Medulla oblongata (tissue), 1 donor: ENCODE measurements around the gene CACNA1C.

Experiments
- DNase-seq: peaks from one replicate; pipeline ENCODE4 v3.0.0-alpha.2; 2015; ENCODE audit errors: extremely low spot score

CACNA1C gene

DNA sequence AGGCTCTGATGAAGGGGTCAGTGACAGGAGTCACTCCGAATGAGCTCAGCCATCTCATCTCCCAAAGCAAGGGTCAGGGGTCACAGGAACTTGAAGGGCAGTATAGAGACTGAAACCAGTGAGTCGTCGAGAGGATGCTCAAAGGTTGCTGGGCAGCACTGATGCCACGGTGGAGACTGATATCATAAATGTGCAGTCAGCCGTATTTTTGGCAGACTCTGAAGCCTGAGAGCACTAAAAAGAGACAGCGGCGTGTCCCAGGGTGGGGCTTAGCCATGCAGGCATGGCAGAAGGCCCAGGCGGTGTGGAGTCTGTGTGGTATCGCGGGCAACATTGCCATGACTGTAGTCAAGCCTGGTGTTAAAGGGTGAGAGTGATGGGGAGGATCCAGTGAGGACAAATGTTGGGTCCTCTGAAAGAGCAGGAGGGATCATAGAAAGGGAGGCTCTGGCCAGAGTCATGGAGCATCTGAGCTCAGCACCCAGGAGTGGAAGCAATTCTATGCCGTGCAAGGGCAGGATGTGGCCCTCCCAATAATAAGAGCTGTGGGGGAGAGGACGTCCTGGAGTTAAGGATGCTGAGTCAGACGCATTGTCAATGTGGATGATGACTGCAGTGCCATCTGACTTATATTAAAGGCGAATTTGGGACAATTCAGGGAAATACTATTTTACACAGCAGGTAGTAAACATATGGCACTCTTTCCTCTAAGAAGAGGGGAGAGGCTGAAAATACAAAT lies 500.8 kb downstream of the CACNA1C start:
- DNase-seq: no peak

DNA sequence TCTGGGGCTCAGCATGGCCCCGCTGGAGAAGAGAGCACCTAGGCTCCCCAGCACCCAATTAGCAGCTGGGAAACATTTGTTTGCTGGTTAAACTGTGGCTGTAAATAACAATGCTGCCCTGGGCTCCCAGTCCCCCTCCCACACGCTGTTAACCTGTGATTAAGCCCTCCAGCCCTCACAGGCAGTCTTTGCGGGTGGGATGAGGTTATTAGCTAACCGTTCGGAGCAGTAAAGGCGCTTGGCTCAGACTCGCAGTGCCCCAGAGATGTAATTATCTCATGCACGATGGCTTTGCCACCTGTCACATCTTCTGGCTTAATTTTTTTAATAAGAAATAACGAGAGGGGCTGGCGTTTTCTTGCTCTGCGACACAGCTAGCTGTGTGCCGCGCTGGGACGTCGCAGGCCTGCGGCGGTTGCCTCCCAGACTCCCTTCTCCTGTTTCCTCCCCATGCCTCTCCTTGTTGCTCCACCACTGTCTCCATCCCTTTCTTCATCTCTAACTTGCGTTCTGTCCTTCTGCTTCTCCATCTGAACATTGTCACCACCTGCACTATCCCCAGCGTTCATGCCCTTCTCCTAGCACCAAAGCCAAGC lies 502.8 kb downstream of the CACNA1C start:
- DNase-seq: no peak

DNA sequence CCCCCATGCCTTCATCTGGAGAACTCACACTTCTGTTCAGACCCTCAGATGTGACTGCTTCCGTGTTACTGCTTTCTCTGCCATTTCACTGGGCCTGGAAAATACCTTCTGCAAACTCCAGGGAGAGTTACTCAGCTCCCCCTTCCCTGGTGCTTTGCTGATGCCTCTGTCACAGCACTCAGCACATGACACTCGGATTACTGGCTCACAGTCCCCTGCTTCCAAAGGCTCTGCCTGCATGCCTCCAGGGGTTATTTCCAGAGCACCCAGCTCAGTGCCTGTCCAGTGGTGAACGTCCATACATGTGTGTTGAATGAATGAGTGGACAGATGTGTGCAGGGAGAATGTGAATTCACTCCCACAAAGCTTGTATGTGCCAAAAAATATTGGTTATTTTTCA lies 504.8 kb downstream of the CACNA1C start:
- DNase-seq: no peak

DNA sequence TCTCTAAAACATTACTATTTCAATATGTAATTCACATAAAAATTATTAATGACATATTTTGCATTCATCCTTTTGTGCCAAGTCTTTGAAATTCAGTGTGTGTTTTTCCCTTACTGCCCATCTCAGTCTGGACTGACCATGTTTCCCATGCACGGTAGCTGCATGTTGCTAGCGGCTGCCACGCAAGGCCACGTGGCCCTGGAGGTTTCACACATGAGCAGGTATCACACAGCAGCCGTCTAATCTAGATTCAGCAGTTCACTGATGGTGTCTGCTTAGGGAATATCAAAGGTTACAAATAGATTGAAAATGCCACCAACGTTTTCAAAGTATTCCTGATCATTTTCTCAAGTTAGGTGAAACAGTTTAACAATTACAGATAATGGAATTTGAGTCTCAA lies 507.1 kb downstream of the CACNA1C start:
- DNase-seq: no peak

DNA sequence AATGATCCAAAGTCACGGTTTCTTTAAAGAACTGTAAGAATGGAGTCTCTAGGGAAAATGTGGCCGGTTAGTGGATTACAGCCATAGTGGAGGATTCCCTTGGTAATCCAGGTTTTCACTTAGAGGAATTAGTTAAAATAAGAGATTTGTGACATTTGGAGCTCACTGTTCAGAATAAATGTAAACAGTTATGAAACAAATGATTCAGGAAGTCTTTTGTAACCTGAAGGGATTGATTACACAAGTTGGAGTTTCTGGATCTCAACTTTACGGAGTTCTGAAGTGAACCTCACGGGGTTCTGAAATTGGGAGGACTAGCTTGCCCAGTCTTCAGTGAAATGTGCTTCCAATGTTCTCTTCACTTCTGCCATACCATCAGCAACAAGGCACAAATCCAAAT lies 507.6 kb downstream of the CACNA1C start:
- DNase-seq: no peak

DNA sequence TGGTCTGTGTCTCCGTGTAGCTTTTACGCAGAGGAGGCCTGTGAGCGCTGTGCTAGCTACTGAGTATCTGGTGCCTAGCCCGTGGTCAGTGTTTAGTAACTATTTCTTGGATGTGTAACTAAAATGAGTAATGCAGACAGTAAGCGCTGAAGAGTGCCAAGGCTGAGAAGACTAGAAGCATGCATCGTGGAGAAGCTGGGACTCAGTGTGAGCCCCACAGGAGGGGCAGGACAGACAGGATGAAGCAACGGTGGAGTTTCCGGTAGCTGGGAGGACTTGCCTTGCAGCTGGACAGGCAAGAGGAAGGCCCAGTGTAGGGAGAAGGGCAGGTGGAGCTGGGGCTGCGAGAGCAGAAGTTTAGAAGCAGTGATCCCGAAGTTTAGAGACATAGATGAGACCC lies 508.6 kb downstream of the CACNA1C start:
- no peak for DNase-seq

DNA sequence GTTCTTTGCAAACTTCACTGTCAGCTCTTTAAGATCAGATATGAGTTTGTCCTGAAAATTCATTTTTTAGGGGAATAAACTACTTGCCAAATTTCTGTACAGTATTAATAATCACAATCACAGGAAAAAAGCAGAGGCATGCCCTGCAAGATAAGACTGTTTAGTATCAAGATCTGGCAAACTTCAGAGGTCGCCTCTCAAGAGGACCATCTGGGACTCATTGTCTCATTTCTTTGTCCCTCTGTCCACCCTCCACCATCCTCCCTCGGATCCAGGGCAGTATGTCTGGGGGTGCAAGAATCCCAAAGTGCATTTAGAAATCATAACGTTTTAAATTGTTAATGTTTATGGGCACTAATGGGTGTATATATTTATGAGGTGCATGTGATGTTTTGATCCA lies 509.6 kb downstream of the CACNA1C start:
- DNase-seq: no peak

DNA sequence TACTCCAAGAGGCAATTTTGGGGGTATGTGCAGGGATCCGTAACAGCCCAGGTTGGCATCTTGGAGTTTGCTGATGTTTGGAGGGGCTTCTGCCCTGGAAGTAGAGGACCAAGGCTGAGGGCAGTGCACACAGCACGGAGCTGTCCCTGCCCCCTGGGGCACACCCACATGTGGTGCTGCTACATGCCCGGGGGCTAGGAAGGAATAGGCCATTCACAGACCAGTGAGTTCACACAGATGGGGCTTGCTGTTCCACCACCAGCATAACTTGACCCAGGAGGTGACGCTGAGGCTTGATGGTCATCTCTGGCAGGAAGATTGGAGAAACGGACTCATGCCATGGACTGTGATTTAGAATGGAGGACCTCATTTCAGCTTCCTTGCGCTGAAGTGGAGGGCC lies 510.9 kb downstream of the CACNA1C start:
- no peak for DNase-seq

DNA sequence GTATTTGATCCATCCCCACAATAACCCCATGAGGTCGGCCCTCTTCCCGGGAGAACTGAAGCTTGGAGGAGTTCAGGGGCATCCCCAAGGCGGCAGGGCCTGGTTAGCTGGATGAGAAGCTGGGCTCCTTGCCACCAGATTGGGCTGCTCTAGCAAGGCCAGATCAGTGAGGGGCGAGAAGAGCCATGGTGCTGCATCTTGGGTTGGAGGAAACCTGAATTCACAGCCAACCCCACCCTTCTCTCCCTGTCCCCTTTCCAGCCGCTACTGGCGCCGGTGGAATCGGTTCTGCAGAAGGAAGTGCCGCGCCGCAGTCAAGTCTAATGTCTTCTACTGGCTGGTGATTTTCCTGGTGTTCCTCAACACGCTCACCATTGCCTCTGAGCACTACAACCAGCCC lies 513.4 kb downstream of the CACNA1C start:
- no peak for DNase-seq

DNA sequence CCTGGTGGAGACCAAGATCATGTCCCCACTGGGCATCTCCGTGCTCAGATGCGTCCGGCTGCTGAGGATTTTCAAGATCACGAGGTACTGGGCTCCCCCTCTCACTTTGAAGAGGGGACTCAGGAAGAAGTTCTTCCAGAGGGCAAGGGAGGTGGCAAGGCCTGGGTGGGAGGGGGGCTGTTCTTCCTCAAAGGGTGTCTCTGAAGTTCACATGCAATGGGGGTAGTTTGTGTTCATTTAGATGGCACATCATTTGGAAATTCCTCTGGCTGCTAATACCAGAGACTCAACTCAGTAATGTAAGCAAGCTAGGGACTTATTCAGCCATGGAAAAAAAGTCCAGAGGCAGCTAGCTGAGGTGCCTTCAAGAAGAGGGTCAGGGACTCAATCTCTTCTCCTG lies 514.9 kb downstream of the CACNA1C start:
- DNase-seq: no peak

DNA sequence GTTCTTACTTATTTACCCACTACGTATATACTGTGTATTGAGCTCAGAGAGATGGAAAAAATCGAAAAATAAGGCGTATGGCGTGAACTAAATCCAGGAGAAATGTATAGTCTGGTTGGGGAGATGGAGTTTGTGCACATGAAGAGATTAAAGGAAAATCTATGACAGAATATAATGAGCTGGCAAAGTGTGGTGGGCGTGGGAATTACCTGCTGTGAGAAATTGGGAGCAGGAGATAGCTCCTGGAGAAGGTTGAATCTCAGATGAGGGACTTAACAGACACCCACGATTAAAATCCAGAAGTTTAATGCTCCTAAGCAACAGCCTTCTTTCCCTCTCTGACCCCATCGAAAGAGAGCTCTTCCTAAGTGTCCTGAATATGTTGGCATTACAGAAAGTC lies 517.8 kb downstream of the CACNA1C start:
- DNase-seq: no peak

DNA sequence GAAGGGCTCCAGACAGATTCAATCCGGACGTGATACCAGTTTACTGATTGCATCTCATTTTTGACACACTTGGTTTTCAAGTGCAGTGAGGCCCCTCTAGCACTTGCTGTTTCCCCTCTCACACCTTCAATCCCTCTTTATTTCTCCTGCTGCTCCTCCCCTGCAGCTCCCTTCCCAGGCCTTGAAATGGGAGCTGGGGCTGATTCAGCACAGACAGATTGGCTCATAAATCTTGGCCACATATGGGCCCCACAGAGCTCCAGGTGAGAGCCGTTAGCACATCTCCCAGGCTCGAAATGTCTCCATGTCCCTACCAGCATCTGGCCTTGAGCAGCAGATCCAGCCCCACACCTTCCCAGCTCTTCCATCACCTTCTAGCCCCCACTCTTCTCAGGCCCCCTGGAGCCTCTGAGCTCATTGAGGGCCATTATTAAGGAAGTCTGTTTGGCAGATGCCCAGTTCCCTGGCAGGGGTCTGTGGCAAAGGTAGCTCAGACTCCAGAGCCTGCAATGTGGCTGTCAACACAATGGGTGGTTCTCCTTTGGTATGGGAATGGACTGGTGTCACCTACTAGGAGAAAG lies 521.7 kb downstream of the CACNA1C start:
- DNase-seq: no peak

DNA sequence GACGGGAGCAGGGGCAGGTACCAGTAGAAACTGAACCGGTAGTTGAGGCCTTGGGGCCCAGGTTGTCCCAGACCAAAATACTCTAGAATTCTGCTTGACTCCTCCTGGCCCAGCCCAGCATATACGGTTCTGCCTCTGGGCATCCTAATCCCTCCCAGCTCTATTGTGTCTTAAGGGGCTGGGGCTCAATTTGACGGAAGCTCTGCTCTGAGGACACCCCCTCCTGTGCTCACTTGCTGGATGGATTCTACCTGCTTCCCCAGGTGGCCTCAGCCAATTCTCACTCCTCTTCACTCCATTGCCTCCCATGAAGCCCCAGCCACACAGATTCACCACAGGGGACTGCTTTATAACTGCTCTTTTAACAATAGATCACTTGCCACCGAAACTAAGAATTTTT lies 522.5 kb downstream of the CACNA1C start:
- DNase-seq: no peak

DNA sequence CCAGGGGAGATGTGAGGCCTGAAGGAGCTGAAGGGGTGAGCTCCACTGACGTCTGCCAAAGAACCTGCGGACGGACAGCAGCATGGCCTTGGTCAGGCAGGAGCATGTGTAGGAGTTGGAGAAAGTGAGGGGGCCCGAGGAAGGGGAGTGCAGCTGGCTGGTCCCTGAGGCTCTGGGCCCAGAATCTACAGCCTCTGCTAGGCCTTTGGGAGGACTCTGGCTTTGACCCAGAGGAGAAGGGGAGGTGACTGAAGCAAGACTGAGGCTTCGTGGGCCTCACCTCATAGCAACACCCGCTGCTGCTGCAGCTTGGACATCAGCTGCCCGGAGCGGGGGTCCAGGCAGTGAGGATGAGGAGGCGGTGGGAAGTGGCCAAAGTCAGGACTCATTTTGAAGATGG lies 525.4 kb downstream of the CACNA1C start:
- no peak for DNase-seq

DNA sequence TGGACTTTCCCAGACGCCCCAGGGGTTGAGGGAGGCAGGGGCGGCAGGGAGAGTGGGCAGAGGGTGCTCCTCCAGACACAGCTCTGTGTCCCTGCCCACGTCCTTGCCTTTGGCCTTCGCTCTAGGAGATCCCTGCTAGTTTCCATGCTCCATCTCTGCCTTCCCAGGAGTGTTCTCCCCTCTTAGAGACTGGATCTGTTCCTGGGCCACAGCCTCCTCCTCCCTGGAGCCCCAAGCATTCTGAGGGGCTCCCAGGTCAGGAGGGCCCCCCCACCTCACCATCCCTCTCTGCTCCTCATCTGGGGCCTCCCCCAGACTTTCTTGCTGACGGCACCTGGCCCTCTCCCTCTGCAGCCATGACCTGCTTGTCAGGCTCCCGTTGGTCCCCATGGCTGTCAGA lies 526.0 kb downstream of the CACNA1C start:
- no peak for DNase-seq

DNA sequence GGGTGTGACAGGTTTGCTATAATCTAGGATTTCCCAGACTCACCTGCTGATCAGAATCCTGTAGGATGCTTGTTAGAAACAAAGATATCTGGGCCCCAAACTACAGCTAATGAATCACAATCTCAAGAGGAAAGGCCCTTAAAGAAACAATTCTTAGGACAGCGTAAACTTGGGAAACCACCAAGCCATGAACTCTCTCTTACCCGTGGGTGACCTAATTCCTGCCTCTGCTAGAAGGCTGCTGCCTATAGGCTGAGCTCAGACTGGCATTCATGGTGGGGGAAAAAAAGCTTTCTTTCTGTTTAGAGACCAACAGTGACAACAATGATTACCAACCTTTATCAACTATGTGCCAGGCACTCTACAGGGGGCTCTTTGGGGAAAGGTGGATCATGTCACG lies 528.0 kb downstream of the CACNA1C start:
- DNase-seq: no peak

DNA sequence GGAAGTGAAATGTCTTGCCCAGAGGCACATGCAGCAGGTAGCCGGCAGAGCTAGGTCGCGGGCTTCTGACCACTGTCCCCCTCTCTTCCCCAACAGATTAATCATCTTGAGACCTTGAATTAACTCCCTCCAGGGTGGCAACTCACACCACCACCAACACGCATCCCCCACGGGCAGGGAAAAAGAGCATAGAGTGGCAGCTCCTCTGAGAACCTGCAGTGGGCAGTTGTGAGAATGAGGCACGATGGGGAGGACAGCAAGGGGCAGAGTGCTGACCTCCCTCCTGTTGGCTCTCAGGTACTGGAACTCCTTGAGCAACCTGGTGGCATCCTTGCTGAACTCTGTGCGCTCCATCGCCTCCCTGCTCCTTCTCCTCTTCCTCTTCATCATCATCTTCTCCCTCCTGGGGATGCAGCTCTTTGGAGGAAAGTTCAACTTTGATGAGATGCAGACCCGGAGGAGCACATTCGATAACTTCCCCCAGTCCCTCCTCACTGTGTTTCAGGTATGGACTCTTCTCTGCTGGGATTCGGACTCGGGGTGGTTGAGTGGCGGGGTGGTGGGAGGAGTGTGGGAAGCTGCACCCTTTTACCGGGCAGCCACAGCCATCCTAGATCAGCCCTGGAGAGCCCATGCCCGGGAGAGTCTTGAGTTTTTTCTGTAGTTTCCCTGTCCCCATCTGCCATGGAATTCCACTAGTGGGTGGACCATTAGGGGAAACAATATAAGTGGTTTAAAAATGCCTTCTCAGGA lies 528.7 kb downstream of the CACNA1C start:
- DNase-seq: no peak

DNA sequence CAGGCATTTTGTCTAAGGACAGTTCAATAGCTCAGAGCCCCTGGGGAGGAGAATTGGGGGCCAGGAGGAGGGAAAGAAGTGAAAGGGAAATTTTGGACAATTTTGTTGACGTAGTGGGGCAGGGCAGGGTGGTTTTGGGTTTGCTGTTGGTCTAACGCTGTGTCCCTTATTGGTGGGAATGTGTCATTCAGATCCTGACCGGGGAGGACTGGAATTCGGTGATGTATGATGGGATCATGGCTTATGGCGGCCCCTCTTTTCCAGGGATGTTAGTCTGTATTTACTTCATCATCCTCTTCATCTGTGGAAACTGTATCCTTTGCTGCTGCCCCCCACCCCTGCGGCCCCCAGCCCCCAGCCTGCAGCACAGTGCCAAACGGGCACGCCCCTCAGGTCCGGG lies 529.8 kb downstream of the CACNA1C start:
- DNase-seq: no peak

DNA sequence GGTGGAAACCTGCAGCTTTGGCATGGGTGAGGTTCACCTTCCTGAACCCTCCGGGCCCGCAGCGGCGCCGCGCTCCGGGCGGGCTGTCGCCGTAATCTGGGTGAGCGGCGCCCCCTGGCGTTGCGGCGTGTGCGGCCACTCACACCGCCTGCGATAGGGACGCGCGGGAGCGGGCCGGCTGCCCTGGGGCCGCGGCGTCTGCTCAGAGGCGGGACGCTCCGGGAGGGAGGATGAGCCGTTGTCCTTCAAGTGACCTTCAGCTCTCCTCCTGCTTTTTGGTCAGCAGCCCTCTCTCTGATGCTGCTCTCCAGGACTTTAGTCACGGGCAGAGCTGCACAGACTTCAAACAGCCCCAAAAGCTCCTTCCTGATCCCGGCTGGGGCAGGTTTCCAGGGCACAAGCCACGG lies 530.3 kb downstream of the CACNA1C start:
- peak; percentile 47 for DNase-seq

DNA sequence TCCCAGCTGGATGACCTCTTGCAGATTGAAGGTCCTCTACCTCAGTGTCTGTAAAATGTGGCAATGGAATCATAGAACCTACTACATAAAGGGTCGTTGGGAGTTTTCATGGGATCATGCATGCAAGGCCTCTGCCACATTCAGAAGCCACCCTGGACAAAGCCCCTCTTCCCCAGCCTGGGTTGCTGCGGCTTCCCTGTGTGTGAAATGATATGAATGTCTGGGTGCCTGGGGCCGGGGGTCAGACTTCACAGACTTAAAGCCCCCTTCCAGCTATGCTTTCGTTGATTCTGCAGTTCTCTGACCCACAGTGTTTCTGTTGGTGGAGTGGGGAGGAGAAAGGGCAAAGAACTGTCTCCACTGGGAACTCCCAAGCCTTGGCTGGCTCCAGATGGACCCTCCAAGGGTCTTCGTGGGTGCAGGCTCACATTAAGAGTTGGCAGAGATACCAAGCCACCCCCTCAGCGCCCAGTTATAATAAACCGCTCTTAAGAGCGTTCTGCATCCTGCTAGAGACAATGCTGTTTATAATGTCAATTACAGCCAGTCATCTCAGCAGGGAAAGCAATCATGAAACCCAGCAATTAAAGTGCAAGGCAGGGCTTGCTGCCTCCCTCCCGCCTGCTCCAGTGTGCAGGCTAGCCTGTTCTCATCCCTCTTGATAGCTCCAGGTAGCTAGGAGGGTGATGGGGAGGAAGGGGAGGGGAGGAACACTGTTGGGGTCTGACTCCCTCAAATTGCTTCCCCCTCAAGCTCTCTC lies 531.0 kb downstream of the CACNA1C start:
- no peak for DNase-seq

DNA sequence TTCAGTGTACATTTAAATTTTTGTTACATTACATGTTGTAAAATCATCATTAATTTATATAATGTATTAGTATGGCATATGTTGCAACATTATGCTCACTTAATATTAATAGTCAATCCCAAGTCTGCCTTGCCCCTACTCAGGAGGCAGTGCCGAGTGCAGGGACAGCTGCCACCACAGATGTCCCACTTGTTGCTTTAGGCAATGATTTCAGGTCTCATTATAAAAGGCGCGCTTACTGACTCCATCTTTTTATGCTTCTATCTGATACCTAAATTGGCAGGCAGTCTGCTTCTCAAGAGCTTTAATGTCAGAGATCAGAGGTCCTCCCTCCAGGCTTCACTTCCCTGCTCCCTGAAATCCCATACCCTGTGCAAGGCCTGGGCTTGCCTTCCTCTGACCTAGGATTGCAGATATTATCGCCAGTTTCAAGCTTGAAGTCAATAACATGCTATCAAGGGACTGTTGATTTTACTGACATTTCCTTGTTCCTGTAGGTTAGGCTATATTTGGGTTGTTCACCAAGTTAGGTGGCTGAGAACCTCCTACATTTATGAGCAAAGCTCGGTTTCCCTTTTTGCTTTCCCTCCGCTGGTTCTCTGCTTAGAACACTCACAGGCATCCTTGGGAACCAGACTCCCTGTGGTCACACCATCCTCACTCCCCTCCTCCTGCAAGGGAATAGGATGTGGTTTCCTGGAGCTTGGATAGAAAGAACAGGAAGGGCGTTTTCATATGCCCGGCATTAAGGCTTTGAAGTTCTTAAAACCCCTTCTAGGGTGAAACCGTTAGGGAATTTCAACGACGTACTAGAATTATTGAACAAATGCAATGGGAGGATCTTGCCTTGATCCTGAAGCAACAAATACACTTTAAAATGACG lies 533.6 kb downstream of the CACNA1C start:
- no peak for DNase-seq
